SK-N-SH treated with all-trans-retinoic acid at 6 μM for 48 hours (cell line): Measurements from ENCODE around the gene TAOK1.

Source experiments
- GLIS3 ChIP-seq: fragments of 250-450 bp; sonication (Bioruptor Pico); IDR thresholded peaks from 2 replicates; pipeline ENCODE4 v1.5.0; 2020; ENCODE audit warnings: mild to moderate bottlenecking, moderate library complexity
- OSR1 ChIP-seq: fragments of 250-450 bp; sonication (Bioruptor Pico); IDR thresholded peaks from 2 replicates; pipeline ENCODE4 v1.8.0; 2022; ENCODE audit warnings: moderate library complexity, mild to moderate bottlenecking, inconsistent platforms
- PPARA ChIP-seq: fragments of 250-450 bp; sonication (Bioruptor Pico); IDR thresholded peaks from 2 replicates; pipeline ENCODE4 v1.5.0; 2020; ENCODE audit warnings: mild to moderate bottlenecking, borderline replicate concordance
- ZFP3 ChIP-seq: fragments of 250-450 bp; sonication (Bioruptor Pico); IDR thresholded peaks from 2 replicates; pipeline ENCODE4 v1.5.0; 2020; ENCODE audit warnings: mild to moderate bottlenecking, moderate library complexity
- ZNF565 ChIP-seq: fragments of 450-650 bp; formaldehyde crosslinking; conservative IDR thresholded peaks from 2 replicates; pipeline ENCODE4 v1.5.0; 2020; ENCODE audit warnings: low read depth, mild to moderate bottlenecking, moderate library complexity
- TF ChIP-seq, protein P1 (sequence below): fragments of 250-450 bp; sonication (Bioruptor Pico); IDR thresholded peaks from 2 replicates; pipeline ENCODE4 v1.8.0; 2020; ENCODE audit warnings: mild to moderate bottlenecking, moderate library complexity, borderline replicate concordance
- TF ChIP-seq, protein P2 (sequence below): fragments of 250-450 bp; sonication (Bioruptor Pico); IDR thresholded peaks from 2 replicates; pipeline ENCODE4 v1.8.0; 2021; ENCODE audit warnings: low read depth, mild to moderate bottlenecking, moderate library complexity, borderline replicate concordance
- TF ChIP-seq, protein P3 (sequence below): fragments of 250-450 bp; sonication (Bioruptor Pico); IDR thresholded peaks from 2 replicates; pipeline ENCODE4 v1.5.1; 2021; ENCODE audit warnings: mild to moderate bottlenecking, moderate library complexity
- TF ChIP-seq, protein P4 (sequence below): fragments of 250-450 bp; sonication (Bioruptor Pico); IDR thresholded peaks from 2 replicates; pipeline ENCODE4 v1.5.0; 2020; ENCODE audit warnings: mild to moderate bottlenecking, moderate library complexity

DNA sequence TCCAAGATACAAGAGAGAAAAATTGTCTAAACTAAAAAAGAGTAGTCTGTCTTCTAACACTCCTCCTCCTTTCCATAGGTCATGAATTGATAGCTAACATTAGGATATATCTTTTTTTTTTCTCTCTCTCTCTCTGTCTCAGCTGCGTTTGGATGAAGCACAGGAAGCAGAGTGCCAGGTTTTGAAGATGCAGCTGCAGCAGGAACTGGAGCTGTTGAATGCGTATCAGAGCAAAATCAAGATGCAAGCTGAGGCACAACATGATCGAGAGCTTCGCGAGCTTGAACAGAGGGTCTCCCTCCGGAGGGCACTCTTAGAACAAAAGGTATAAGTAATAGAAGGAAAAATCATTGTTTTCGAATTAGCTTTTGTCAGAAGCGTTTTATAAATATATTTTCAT lies 143.8 kb downstream of the TAOK1 start:
- TF ChIP-seq, protein P1, sequence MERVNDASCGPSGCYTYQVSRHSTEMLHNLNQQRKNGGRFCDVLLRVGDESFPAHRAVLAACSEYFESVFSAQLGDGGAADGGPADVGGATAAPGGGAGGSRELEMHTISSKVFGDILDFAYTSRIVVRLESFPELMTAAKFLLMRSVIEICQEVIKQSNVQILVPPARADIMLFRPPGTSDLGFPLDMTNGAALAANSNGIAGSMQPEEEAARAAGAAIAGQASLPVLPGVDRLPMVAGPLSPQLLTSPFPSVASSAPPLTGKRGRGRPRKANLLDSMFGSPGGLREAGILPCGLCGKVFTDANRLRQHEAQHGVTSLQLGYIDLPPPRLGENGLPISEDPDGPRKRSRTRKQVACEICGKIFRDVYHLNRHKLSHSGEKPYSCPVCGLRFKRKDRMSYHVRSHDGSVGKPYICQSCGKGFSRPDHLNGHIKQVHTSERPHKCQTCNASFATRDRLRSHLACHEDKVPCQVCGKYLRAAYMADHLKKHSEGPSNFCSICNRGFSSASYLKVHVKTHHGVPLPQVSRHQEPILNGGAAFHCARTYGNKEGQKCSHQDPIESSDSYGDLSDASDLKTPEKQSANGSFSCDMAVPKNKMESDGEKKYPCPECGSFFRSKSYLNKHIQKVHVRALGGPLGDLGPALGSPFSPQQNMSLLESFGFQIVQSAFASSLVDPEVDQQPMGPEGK (CRISPR knock-in tag): no peak
- TF ChIP-seq GLIS3 (CRISPR knock-in tag) (no peak), ZNF565 (CRISPR knock-in tag) (no peak), ZFP3 (no peak), PPARA (CRISPR knock-in tag) (no peak), OSR1 (no peak)
- TF ChIP-seq, protein P2, sequence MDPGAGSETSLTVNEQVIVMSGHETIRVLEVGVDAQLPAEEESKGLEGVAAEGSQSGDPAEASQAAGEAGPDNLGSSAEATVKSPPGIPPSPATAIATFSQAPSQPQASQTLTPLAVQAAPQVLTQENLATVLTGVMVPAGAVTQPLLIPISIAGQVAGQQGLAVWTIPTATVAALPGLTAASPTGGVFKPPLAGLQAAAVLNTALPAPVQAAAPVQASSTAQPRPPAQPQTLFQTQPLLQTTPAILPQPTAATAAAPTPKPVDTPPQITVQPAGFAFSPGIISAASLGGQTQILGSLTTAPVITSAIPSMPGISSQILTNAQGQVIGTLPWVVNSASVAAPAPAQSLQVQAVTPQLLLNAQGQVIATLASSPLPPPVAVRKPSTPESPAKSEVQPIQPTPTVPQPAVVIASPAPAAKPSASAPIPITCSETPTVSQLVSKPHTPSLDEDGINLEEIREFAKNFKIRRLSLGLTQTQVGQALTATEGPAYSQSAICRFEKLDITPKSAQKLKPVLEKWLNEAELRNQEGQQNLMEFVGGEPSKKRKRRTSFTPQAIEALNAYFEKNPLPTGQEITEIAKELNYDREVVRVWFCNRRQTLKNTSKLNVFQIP (CRISPR knock-in tag): no peak
- TF ChIP-seq, protein P3, sequence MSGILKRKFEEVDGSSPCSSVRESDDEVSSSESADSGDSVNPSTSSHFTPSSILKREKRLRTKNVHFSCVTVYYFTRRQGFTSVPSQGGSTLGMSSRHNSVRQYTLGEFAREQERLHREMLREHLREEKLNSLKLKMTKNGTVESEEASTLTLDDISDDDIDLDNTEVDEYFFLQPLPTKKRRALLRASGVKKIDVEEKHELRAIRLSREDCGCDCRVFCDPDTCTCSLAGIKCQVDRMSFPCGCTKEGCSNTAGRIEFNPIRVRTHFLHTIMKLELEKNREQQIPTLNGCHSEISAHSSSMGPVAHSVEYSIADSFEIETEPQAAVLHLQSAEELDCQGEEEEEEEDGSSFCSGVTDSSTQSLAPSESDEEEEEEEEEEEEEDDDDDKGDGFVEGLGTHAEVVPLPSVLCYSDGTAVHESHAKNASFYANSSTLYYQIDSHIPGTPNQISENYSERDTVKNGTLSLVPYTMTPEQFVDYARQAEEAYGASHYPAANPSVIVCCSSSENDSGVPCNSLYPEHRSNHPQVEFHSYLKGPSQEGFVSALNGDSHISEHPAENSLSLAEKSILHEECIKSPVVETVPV (CRISPR knock-in tag): no peak
- TF ChIP-seq, protein P4, sequence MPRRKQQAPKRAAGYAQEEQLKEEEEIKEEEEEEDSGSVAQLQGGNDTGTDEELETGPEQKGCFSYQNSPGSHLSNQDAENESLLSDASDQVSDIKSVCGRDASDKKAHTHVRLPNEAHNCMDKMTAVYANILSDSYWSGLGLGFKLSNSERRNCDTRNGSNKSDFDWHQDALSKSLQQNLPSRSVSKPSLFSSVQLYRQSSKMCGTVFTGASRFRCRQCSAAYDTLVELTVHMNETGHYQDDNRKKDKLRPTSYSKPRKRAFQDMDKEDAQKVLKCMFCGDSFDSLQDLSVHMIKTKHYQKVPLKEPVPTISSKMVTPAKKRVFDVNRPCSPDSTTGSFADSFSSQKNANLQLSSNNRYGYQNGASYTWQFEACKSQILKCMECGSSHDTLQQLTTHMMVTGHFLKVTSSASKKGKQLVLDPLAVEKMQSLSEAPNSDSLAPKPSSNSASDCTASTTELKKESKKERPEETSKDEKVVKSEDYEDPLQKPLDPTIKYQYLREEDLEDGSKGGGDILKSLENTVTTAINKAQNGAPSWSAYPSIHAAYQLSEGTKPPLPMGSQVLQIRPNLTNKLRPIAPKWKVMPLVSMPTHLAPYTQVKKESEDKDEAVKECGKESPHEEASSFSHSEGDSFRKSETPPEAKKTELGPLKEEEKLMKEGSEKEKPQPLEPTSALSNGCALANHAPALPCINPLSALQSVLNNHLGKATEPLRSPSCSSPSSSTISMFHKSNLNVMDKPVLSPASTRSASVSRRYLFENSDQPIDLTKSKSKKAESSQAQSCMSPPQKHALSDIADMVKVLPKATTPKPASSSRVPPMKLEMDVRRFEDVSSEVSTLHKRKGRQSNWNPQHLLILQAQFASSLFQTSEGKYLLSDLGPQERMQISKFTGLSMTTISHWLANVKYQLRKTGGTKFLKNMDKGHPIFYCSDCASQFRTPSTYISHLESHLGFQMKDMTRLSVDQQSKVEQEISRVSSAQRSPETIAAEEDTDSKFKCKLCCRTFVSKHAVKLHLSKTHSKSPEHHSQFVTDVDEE: no peak
